ENCODE measurements around the gene GPRC5B. TPM values are rescaled to one million over a fixed set of nuclear protein-coding genes. Genes with fewer than 3 reads are reported as not detected.

The GPRC5B gene
- total RNA-seq, 1 experiment from 2014 or later = 137 TPM

- Histone ChIP-seq H2BK120ac (ENCODE audit: low read depth, low read length, poor library complexity, severe bottlenecking) (no peak overlapping the region), H4K91ac (ENCODE audit: insufficient read length, low read depth, low read length) (no peak overlapping the region), H2AFZ (ENCODE audit: low read length) (no peak overlapping the region), H4K5ac (ENCODE audit: insufficient read length, low read depth, low read length) (no peak overlapping the region), H2AK5ac (ENCODE audit: insufficient read length, low read length) (no peak overlapping the region), H3K4ac (ENCODE audit: low read depth, low read length) (no peak overlapping the region), H2BK15ac (ENCODE audit: low read depth, low read length) (no peak overlapping the region), H2BK20ac (ENCODE audit: low read depth, low read length, poor library complexity, severe bottlenecking) (no peak overlapping the region), H3K4me1 (ENCODE audit: insufficient read depth, low read length) (peaks cover 8% of the 10 kb centered on the region), H3K23me2 (ENCODE audit: insufficient read length, low read depth, low read length, poor library complexity, severe bottlenecking) (no peaks in the 10 kb centered on the region), H3K23ac (ENCODE audit: insufficient read length, low read depth, low read length) (no peak overlapping the region), H3T11ph (ENCODE audit: low read length) (no peak overlapping the region), H3K18ac (ENCODE audit: insufficient read length, low read depth, low read length) (no peak overlapping the region), H3K79me1 (ENCODE audit: insufficient read depth, low read depth, low read length, poor library complexity, severe bottlenecking) (peaks cover 8% of the 10 kb centered on the region), H4K20me1 (ENCODE audit: control insufficient read depth, insufficient read depth, insufficient read length) (no peaks in the 10 kb centered on the region), H3K9ac (ENCODE audit: extremely low read depth, insufficient read length, low read length) (no peak overlapping the region), H2BK12ac (ENCODE audit: insufficient read length, low read depth, low read length) (no peak overlapping the region), H2BK5ac (ENCODE audit: insufficient read length, low read length) (no peak overlapping the region), H3K14ac (ENCODE audit: insufficient read depth, low read length) (no peak overlapping the region), H3K27me3 (ENCODE audit: insufficient read depth, low read length) (no peaks in the 10 kb centered on the region), H3K79me2 (ENCODE audit: insufficient read depth, low read length) (peaks cover 38% of the 10 kb centered on the region; the same call in 1 of the 2 replicates), H3K9me3 (ENCODE audit: control insufficient read depth, low read depth, low read length) (no peaks in the 10 kb centered on the region), H3K27ac (ENCODE audit: insufficient read length, low read depth, low read length) (no peak overlapping the region), H3K56ac (ENCODE audit: insufficient read length, low read depth, low read length) (no peak overlapping the region), H4K8ac (replicated peaks; ENCODE audit: insufficient read length, low read depth, low read length) (no peak overlapping the region), H3K4me2 (ENCODE audit: insufficient read depth, insufficient read length, low read length) (no peak overlapping the region)
- H3K4me3 Mint-ChIP-seq = peak overlapping the region in 1 of 2 experiments; percentile 61; a peak in 2 of 5 replicates
- peaks cover 0 to under 1% of the 10 kb centered on the region in 2 experiments; a peak in 1 of 5 replicates for H3K9me3 Mint-ChIP-seq
- no peak for DNase-seq
- whole genome bisulfite sequencing (ENCODE audit: extremely low coverage, insufficient read length, low lambda C conversion rate) = no CpG with 5 or more reads among the region's 6 CpGs
- H3K27me3 Mint-ChIP-seq (ENCODE audit: low read depth) = no peaks in the 10 kb centered on the region
- peak overlapping the region; percentile 37 to 93 (median 67); a peak in 5 of 7 replicates for H3K27ac Mint-ChIP-seq
- H3K4me1 Mint-ChIP-seq = peaks cover 49 to 59% of the 10 kb centered on the region in 2 experiments
- TF ChIP-seq, protein P1, sequence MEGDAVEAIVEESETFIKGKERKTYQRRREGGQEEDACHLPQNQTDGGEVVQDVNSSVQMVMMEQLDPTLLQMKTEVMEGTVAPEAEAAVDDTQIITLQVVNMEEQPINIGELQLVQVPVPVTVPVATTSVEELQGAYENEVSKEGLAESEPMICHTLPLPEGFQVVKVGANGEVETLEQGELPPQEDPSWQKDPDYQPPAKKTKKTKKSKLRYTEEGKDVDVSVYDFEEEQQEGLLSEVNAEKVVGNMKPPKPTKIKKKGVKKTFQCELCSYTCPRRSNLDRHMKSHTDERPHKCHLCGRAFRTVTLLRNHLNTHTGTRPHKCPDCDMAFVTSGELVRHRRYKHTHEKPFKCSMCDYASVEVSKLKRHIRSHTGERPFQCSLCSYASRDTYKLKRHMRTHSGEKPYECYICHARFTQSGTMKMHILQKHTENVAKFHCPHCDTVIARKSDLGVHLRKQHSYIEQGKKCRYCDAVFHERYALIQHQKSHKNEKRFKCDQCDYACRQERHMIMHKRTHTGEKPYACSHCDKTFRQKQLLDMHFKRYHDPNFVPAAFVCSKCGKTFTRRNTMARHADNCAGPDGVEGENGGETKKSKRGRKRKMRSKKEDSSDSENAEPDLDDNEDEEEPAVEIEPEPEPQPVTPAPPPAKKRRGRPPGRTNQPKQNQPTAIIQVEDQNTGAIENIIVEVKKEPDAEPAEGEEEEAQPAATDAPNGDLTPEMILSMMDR (conservative IDR thresholded peaks at IDR 0.05) = no peak
- peaks cover 34 to 69% (median 60%) of the 10 kb centered on the region in 3 experiments for H3K36me3 Mint-ChIP-seq (ENCODE audit: insufficient read depth in 1 of 3, low read depth in 3 of 3)
These were observed 8.7 kb downstream of the GPRC5B start for GRCh38 chr16:19875900-19876299.

All from H9 (cell line).